T-cell (primary cell): ENCODE results near the gene CA5A. TPM values are rescaled to one million over a fixed set of nuclear protein-coding genes. Genes with fewer than 3 reads are reported as not detected.
"Not testable (repeated sequence)": the region's sequence is repeated elsewhere in the genome, so short reads cannot be mapped to it uniquely, and the experiment has no call there.

ENCODE experiments used
- ATAC-seq, 4 experiments: fragments of 200-7000 bp in 3 of 4; fragments of 150-1000 bp in 1 of 4; cut with Tn5 transposase; replicated peaks in 1 of 4; 1 replicate in 3 of 4; 2 replicates in 1 of 4; pipeline ENCODE4 v1.10.0; 2021; ENCODE audit warnings: moderate library complexity in 3 of 4, mild to moderate bottlenecking in 2 of 4, moderate number of reproducible peaks in 1 of 4
- CTCF ChIA-PET, 2 donors: fragments of 300-600 bp; sonication (Branson Sonifier 250); formaldehyde crosslinking; loops; one replicate each; lab custom pipeline; 2022; ENCODE audit warnings: antibody characterized with exemption in 2 of 2; lab: Charles Lee
- POLR2A ChIA-PET, 2 donors: fragments of 300-600 bp; sonication (Branson Sonifier 250); formaldehyde crosslinking; loops; one replicate each; lab custom pipeline; 2022; ENCODE audit warnings: antibody characterized with exemption in 2 of 2; lab: Charles Lee
- DNase-seq, 35 experiments: peaks; one replicate each; pipeline versions ENCODE4 v3.0.0 to v3.0.0-alpha.2; 2013 to 2023
- H3K27ac ChIP-seq: one replicate; pipeline ENCODE4 v1.5.1; 2013; ENCODE audit warnings: low read length
- H3K27me3 ChIP-seq, 2 experiments: replicated peaks in 1 of 2; 1 replicate in 1 of 2; 2 replicates in 1 of 2; pipeline versions ENCODE4 v1.6.1 to v1.7.0; 2013; ENCODE audit warnings: low read length in 1 of 2, mixed read lengths in 1 of 2; ENCODE audit not compliant: control insufficient read depth in 2 of 2, insufficient read depth in 2 of 2; ENCODE audit errors: extremely low read depth in 1 of 2
- H3K36me3 ChIP-seq, 2 donors: 1 replicate in 1 of 2; 2 replicates in 1 of 2; pipeline versions ENCODE4 v1.6.1 to v1.7.0; 2013; ENCODE audit warnings: low read length in 1 of 2; ENCODE audit not compliant: control insufficient read depth in 2 of 2, insufficient read depth in 1 of 2; ENCODE audit errors: extremely low read depth in 1 of 2
- H3K4me1 ChIP-seq, 2 experiments: 1 replicate in 1 of 2; 2 replicates in 1 of 2; pipeline versions ENCODE4 v1.6.1 to v1.7.0; 2013; ENCODE audit warnings: low read length in 2 of 2, mixed read lengths in 1 of 2; ENCODE audit not compliant: insufficient read depth in 2 of 2, control insufficient read depth in 1 of 2; ENCODE audit errors: extremely low read depth in 1 of 2
- H3K4me3 ChIP-seq, 2 donors: 1 replicate in 1 of 2; 2 replicates in 1 of 2; pipeline versions ENCODE4 v1.5.1 to v1.7.0; 2013; ENCODE audit warnings: mild to moderate bottlenecking in 2 of 2, low read length in 1 of 2, moderate library complexity in 1 of 2; ENCODE audit not compliant: control insufficient read depth in 1 of 2; ENCODE audit errors: extremely low read depth in 1 of 2
- H3K9me3 ChIP-seq: 2 replicates; pipeline ENCODE4 v1.7.0; 2013
- H3K27ac Mint-ChIP-seq, 2 donors: one replicate each; pipeline ENCODE4 v1.8.0; 2020 to 2021; ENCODE audit warnings: mild to moderate bottlenecking in 2 of 2, mixed read lengths in 2 of 2
- H3K27me3 Mint-ChIP-seq, 2 donors: one replicate each; pipeline ENCODE4 v1.8.0; 2021 to 2022; ENCODE audit warnings: mixed read lengths in 2 of 2
- H3K36me3 Mint-ChIP-seq: one replicate; pipeline ENCODE4 v1.8.0; 2021; ENCODE audit warnings: mixed read lengths
- H3K4me1 Mint-ChIP-seq, 3 donors: one replicate each; pipeline ENCODE4 v1.8.0; 2020 to 2022; ENCODE audit warnings: mixed read lengths in 3 of 3, mild to moderate bottlenecking in 1 of 3
- H3K4me3 Mint-ChIP-seq, 3 donors: one replicate each; pipeline ENCODE4 v1.8.0; 2020 to 2022; ENCODE audit warnings: mild to moderate bottlenecking in 3 of 3, mixed read lengths in 3 of 3, moderate library complexity in 3 of 3
- H3K9me3 Mint-ChIP-seq, 3 donors: one replicate each; pipeline ENCODE4 v1.8.0; 2020 to 2022; ENCODE audit warnings: mixed read lengths in 3 of 3
- WGBS: methylation state at CpG from one replicate; pipeline ENCODE4 v1.1.5; 2013; ENCODE audit warnings: missing lambda C conversion rate; ENCODE audit not compliant: insufficient coverage; 5-methylcytosine and 5-hydroxymethylcytosine counted together
- total RNA-seq, 35 experiments: library from RNA in 6 of 35; stranded (reverse) in 6 of 35; fragments of 120-200 nt in 1 of 35; gene quantifications; one replicate each; pipeline versions ENCODE4 v1.2.1 to v1.2.4 and lab custom pipeline; 2013 to 2026

Gene CA5A
- total RNA-seq (under 1 TPM in 1 of 5 donors, not detected in 4; 0.20 TPM), total RNA-seq (lab: John Stamatoyannopoulos, UW) (0 to 0.85 (median 0) reads per million in 29 experiments)
- total RNA-seq (2013), result not detected

DNA sequence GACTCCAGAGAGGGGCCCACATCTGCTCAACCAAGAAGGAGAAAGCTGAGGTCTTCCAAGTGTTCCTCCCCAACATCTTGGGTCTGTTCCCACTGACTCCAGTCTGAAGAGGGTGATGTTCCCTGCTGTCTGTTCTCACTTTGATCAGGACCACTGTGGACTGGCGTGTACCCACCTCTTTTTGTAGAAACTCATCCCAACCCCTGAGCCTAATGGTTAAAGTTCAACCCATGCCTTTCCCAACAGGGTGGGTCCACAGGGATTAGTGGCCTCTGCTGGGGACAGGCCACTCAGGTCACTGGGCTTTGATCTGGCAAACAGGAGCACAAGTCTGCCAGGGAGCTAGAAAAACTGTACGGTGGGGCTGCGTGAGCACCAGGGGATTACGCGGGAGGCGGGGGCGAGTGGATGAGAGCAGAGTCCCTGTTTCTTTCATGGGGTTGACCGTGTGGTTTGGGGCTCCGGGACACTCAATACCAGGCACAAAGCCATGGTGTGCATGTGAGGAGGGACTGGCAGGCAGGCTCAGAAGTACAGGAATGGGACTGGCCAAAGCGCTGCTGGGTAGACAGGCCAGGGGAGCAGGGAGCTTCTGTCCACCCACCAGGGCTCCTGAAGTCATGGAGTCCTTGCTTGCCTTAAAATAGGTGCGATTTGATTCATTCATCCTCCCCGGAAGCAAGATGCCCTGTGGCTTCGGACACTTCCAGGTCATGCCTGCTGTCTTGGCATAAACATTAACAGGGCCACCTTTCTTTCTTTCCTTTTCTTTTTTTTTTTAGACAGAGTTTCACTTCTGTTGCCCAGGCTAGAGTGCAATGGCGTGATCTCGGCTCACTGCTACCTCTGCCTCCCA lies at the start of gene CA5A:
Gene CA5A (minus strand): TSS at position 155 of the 856 bp plus-strand sequence. CDS start 79 bp downstream, at position 76.
- no peak within 1 kb of the TSS for H3K27ac ChIP-seq
- no peak within 1 kb of the TSS for H3K4me3 Mint-ChIP-seq
- H3K4me3 ChIP-seq, result no peak within 1 kb of the TSS
- DNase-seq (no peak), ATAC-seq (no peak)
- no peaks in the 10 kb centered on the region for H3K9me3 ChIP-seq
- CTCF ChIA-PET, result interaction anchor here in 1 of 2 donors (0.6 kb wide), 1 partner anchor 62 kb away, joined by 3 read pairs; no protein-coding TSS in a partner anchor
- H3K36me3 ChIP-seq, result no peaks in the 10 kb centered on the region
- H3K4me1 ChIP-seq, result no peaks in the 10 kb centered on the region
- no peaks in the 10 kb centered on the region for H3K4me1 Mint-ChIP-seq
- H3K27ac Mint-ChIP-seq, result no peak within 1 kb of the TSS
- peaks cover 0 to 4% of the 10 kb centered on the region in 2 donors for H3K27me3 Mint-ChIP-seq
- WGBS, result 93% methylated on average over 13 of the region's 15 CpGs
- no peaks in the 10 kb centered on the region for H3K36me3 Mint-ChIP-seq
- peaks cover 0 to 4% (median 0%) of the 10 kb centered on the region in 3 donors for H3K9me3 Mint-ChIP-seq
- POLR2A ChIA-PET, result no interaction called here
- H3K27me3 ChIP-seq, result peaks cover 0 to 3% of the 10 kb centered on the region in 2 experiments

DNA sequence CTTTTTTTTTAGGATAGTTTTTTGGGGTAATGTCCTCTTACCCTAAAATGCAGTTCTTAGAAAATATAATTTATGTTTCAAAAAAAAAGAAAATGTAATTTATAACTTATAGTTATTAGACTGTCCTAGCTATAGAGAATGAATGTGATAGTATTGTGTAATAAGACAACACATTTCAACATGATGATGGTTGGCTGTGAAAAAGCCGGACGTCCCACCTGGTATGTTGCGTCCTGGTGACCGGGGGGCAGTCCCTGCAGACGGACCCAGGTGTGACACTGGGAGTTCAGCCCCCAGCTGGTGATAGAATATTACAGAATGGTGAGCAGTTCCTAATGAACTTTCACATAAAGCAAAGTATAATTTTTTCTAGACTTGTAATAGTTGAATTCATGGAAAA lies 49.2 kb upstream of the CA5A start:
- POLR2A ChIA-PET, H3K27me3 Mint-ChIP-seq, H3K4me3 ChIP-seq, H3K9me3 Mint-ChIP-seq, DNase-seq, H3K9me3 ChIP-seq, H3K27ac Mint-ChIP-seq, H3K27ac ChIP-seq, H3K4me3 Mint-ChIP-seq, H3K27me3 ChIP-seq, ATAC-seq, CTCF ChIA-PET: not testable (repeated sequence)
- Histone ChIP-seq H3K4me1 (peaks cover 4 to 26% of the 10 kb centered on the region in 2 experiments), H3K36me3 (peaks cover 15 to 34% of the 10 kb centered on the region in 2 donors)
- Mint-ChIP-seq H3K36me3 (peaks cover 59% of the 10 kb centered on the region), H3K4me1 (peaks cover 12 to 43% (median 28%) of the 10 kb centered on the region in 3 donors)
- WGBS, result no CpG with 5 or more reads among the region's 5 CpGs

DNA sequence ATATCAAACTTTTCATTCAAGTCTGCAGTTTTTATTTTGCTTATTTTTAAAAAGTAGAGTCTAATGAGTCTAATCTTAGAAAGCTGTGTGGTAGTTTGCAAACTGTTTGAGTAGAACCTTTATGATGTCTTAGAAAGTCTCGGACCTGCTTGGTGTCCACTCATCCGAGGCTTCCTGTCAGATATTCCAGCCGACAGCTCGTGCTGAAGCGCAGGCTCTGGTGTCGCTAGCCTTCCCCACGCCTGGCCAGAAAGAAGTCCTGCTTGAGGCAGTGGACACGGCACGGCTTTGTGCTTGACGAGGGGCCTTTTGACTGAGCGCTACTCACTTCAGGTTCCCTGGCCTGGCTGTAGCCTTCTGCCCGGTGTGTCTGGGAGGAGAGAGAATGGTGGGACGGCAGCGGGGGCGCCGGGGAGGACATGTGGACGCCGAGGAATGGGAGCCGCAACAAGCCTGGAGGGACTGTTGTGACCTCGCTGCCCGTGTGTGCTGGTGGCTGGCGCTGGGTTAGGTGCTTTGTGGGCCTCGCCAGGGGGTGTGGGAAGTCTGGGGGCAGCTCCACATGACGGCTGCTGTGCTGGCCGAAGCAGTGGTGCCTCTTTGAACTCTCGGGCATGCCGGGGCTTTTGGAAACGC lies 48.4 kb upstream of the CA5A start:
- Mint-ChIP-seq H3K27ac (no peak overlapping the region), H3K36me3 (peaks cover 61% of the 10 kb centered on the region), H3K9me3 (no peaks in the 10 kb centered on the region), H3K4me1 (peaks cover 19 to 50% (median 35%) of the 10 kb centered on the region in 3 donors), H3K4me3 (no peak overlapping the region), H3K27me3 (no peaks in the 10 kb centered on the region)
- H3K27ac ChIP-seq, result no peak overlapping the region
- ATAC-seq, result no peak
- WGBS, result 99% methylated on average over 23 of the region's 28 CpGs
- ChIA-PET POLR2A (interaction anchor here in 1 of 2 donors (0.6 kb wide), 1 partner anchor 35 kb away, joined by 5 read pairs; no protein-coding TSS in a partner anchor), CTCF (no interaction called here)
- H3K4me3 ChIP-seq, result no peak overlapping the region
- no peaks in the 10 kb centered on the region for H3K9me3 ChIP-seq
- peaks cover 15 to 34% of the 10 kb centered on the region in 2 donors for H3K36me3 ChIP-seq
- DNase-seq, result no peak
- H3K4me1 ChIP-seq, result peaks cover 4 to 32% of the 10 kb centered on the region in 2 experiments
- no peaks in the 10 kb centered on the region for H3K27me3 ChIP-seq

DNA sequence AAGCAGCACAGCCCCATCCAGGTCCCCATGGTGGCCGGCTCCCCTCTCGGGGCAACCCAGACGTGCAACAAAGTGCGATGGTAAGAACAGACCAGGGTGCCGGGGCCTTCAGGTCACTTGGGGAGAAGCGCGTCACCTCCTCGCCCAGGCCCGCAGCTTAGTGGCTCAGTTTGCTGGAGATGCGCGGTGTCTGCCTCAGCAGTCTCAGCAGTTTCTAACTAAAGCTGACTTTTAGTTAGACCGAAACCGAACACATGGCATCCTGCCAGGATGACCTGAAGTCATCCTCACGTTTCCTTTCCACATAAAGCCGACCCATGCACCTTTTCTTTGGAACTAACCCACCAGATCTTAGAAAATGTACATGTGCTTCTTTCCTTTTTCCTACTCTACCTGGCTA lies 47.9 kb upstream of the CA5A start:
- ATAC-seq, H3K4me3 ChIP-seq, H3K27ac ChIP-seq, H3K9me3 ChIP-seq, H3K9me3 Mint-ChIP-seq, CTCF ChIA-PET, POLR2A ChIA-PET, H3K4me3 Mint-ChIP-seq, DNase-seq, H3K27me3 Mint-ChIP-seq, H3K27ac Mint-ChIP-seq, H3K27me3 ChIP-seq: not testable (repeated sequence)
- H3K4me1 ChIP-seq, result peaks cover 4 to 38% of the 10 kb centered on the region in 2 experiments
- Mint-ChIP-seq H3K4me1 (peaks cover 23 to 56% (median 41%) of the 10 kb centered on the region in 3 donors), H3K36me3 (peaks cover 61% of the 10 kb centered on the region)
- 95% methylated on average over 6 of the region's 15 CpGs for WGBS
- peaks cover 15 to 32% of the 10 kb centered on the region in 2 donors for H3K36me3 ChIP-seq

DNA sequence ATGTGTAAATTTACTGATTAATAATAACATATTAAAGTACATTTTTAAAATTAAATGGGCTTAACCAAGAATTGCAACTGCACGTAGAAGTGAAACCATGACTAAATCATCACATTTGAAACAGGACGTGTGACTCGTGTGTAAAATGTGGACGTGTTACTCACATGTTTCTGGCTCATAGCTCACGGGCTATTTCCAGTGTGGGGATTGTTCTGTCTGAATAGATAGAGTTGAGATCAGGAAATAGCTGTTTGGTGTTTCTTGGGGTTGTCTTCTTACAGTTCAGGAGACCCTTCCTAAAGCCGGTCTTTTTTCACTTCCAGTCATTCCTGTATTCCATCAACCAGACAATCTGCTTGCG lies 47.4 kb upstream of the CA5A start:
- Mint-ChIP-seq H3K36me3 (peaks cover 61% of the 10 kb centered on the region), H3K4me1 (peaks cover 28 to 61% (median 46%) of the 10 kb centered on the region in 3 donors)
- POLR2A ChIA-PET, H3K27ac ChIP-seq, H3K27ac Mint-ChIP-seq, DNase-seq, H3K9me3 Mint-ChIP-seq, H3K9me3 ChIP-seq, H3K4me3 Mint-ChIP-seq, H3K4me3 ChIP-seq, H3K27me3 ChIP-seq, ATAC-seq, CTCF ChIA-PET, H3K27me3 Mint-ChIP-seq: not testable (repeated sequence)
- Histone ChIP-seq H3K36me3 (peaks cover 15 to 32% of the 10 kb centered on the region in 2 donors), H3K4me1 (peaks cover 4 to 40% of the 10 kb centered on the region in 2 experiments)
- no CpG with 5 or more reads among the region's 7 CpGs for WGBS

DNA sequence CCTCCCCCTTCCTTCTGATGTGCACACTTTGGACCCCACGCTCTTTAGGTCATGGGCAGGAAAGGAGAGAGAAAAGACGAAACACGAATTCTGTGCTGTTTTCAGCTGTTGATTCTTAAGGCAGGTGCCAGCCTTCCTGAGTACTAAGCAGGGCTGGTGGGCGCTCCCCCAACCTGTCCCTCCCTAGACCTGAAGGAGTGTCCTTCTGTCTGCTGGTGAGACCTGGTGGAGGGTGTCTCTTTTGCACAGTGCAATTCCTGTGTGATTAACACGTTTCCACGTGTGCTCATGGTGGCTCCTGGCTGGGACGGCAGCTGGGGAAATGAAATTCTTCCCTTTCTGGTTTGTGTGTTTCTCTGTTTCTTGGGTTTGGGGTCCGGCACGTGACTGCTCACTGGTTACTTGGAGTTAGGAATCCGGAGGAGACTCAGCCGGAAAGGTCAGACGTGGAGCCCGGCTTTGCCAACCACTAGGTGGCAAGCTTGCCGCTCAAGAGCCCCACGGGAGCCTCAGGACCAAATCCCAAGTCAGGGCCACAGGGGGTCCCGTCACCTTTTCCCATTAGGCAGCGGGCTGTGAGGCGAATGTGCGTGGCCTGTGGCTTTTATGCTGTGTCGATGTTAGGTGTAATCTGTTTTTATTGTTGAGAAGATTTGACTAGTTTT lies 46.9 kb upstream of the CA5A start:
- POLR2A ChIA-PET, H3K4me3 Mint-ChIP-seq, H3K4me3 ChIP-seq, H3K9me3 Mint-ChIP-seq, H3K27ac Mint-ChIP-seq, H3K27me3 Mint-ChIP-seq, H3K27me3 ChIP-seq, H3K9me3 ChIP-seq, DNase-seq, CTCF ChIA-PET, H3K27ac ChIP-seq, ATAC-seq: not testable (repeated sequence)
- Mint-ChIP-seq H3K36me3 (peaks cover 62% of the 10 kb centered on the region), H3K4me1 (peaks cover 30 to 64% (median 48%) of the 10 kb centered on the region in 3 donors)
- Histone ChIP-seq H3K4me1 (peaks cover 4 to 40% of the 10 kb centered on the region in 2 experiments), H3K36me3 (peaks cover 15 to 35% of the 10 kb centered on the region in 2 donors)
- 100% methylated on average over 3 of the region's 20 CpGs for WGBS
